ENCODE data around the gene GPX2. TPM values are rescaled to one million over a fixed set of nuclear protein-coding genes. Genes with fewer than 3 reads are reported as not detected.

The GPX2 gene
- total RNA-seq, 1 donor from 2014 or later = not detected

- intact Hi-C loops (cut with micrococcal nuclease) = no loop called here
- no peak overlapping the region for H3K27ac Mint-ChIP-seq
- CTCF ChIA-PET = no interaction called here
These were observed 2.7 kb downstream of the GPX2 start for GRCh38 chr14:64939817-64940190.

DNA sequence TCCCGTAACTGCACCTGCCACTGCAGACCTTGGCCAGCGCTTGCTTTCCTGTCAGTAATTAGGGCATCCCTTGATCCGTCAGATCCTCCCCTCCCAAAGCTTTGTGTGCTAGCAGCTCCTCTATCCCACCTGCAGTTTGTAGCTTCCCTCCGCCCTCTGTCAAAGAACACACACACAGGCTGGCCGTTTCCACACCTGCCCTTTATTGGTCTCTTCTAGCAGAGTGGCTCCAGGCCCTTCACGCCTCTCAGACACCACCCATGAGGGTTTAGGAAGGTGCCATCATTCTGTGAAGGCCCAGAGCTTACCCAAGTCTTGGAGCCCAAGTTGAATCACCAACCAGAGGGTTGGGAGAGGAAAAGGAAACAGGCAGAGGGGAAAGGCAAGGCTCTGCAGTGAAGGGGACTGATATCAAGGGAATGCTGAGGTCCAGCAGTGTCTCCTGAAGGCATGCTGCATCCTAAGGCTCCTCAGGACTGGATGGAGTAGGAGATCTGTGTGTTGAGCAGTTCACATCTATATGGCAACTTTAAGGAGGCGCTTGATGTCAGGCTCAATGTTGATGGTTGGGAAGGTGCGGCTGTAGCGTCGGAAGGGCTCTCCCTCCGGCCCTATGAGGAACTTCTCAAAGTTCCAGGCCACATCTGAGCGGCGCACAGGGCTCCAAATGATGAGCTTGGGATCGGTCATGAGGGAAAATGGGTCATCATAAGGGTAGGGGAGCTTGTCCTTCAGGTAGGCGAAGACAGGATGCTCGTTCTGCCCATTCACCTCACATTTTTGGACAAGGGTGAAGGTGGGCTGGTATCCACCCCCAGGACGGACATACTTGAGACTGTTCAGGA, 3.4 kb downstream of the GPX2 start:
- intact Hi-C loops (cut with micrococcal nuclease) = no loop called here
- CTCF ChIA-PET = no interaction called here
- ATAC-seq (ENCODE audit: low read depth) = no peak

More at GRCh38 chr14:64939817-64940190, 2.7 kb downstream of the GPX2 start:
- Mint-ChIP-seq H3K4me3 (no peak overlapping the region), H3K9me3 (no peaks in the 10 kb centered on the region), H3K36me3 (ENCODE audit: low read depth) (peaks cover 76% of the 10 kb centered on the region), H3K27me3 (no peaks in the 10 kb centered on the region), H3K4me1 (peaks cover 15% of the 10 kb centered on the region)
- ATAC-seq (ENCODE audit: low read depth) (no peak), DNase-seq (no peak)
- POLR2A ChIA-PET = interaction anchor here (0.7 kb wide), 1 partner anchor 1002 kb away, joined by 3 read pairs; no protein-coding TSS in a partner anchor
- TF ChIP-seq, protein P1, sequence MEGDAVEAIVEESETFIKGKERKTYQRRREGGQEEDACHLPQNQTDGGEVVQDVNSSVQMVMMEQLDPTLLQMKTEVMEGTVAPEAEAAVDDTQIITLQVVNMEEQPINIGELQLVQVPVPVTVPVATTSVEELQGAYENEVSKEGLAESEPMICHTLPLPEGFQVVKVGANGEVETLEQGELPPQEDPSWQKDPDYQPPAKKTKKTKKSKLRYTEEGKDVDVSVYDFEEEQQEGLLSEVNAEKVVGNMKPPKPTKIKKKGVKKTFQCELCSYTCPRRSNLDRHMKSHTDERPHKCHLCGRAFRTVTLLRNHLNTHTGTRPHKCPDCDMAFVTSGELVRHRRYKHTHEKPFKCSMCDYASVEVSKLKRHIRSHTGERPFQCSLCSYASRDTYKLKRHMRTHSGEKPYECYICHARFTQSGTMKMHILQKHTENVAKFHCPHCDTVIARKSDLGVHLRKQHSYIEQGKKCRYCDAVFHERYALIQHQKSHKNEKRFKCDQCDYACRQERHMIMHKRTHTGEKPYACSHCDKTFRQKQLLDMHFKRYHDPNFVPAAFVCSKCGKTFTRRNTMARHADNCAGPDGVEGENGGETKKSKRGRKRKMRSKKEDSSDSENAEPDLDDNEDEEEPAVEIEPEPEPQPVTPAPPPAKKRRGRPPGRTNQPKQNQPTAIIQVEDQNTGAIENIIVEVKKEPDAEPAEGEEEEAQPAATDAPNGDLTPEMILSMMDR (IDR thresholded peaks at IDR 0.05) = no peak

DNA sequence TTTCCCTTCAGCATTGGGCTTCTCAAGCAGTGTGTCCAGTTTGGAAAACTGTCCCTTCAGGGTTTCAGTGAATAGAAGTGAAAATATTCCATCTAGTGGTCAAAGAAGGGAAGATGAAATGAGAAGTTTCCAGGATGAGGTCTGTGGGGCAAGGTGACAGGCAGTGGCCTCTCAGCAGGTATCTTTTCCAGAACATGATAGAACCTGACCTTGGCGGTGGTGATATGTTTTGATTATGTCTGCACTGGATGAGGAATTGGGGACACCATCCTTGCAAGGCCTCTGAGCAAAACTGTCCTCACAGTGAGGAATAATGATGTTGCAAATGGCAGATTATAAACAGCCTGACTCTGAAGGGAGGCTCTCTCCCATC, 4.7 kb downstream of the GPX2 start:
- ChIA-PET POLR2A (no interaction called here), CTCF (interaction anchor here (1.1 kb wide), 1 partner anchor 9 kb away, joined by 3 read pairs; no protein-coding TSS in a partner anchor)
- intact Hi-C loops (cut with micrococcal nuclease) = no loop called here
- Mint-ChIP-seq H3K27ac (no peak overlapping the region), H3K4me1 (no peaks in the 10 kb centered on the region), H3K4me3 (no peak overlapping the region), H3K36me3 (ENCODE audit: low read depth) (peaks cover 84% of the 10 kb centered on the region), H3K27me3 (no peaks in the 10 kb centered on the region), H3K9me3 (no peaks in the 10 kb centered on the region)
- TF ChIP-seq, protein P1 (IDR thresholded peaks at IDR 0.05) = no peak
- no peak for ATAC-seq (ENCODE audit: low read depth)
- DNase-seq = no peak

More for the DNA sequence above, 3.4 kb downstream of the GPX2 start:
- Mint-ChIP-seq H3K4me3 (no peak overlapping the region), H3K27me3 (no peaks in the 10 kb centered on the region), H3K9me3 (no peaks in the 10 kb centered on the region), H3K4me1 (peaks cover 11% of the 10 kb centered on the region), H3K36me3 (ENCODE audit: low read depth) (peaks cover 76% of the 10 kb centered on the region), H3K27ac (peak overlapping the region; percentile 37)
- TF ChIP-seq, protein P1 (IDR thresholded peaks at IDR 0.05) = no peak
- POLR2A ChIA-PET = no interaction called here
- DNase-seq = no peak

DNA sequence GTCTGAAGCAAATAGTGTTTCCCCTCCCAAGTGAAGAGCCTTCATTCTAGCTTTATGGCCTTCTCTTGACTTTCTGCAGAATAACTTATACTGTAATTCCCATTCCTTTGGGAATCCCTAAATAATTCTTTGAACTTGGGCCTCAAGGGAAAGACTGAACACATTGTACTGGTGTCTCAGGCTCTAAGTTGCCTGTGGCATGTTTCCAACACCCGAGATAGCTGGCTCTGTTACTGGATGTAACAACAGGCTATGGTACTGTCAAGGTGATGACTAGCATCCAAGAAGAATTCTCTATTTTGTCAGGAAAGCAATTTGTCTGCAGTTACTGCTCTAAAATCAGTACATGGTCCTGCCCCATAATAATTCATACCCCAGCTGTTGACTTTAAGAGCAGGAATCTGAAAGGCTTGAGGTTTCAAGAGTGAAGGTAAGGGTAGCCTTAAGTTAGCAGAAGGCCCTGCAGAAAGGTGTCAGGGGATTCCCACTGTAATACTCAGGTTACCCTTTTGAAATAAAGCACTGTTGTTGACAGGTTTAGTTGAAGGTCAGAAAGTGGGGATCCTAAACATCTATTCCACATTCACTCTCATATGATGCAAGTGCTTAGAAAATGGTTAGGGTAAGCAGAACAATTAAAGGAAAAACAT, 5.2 kb downstream of the GPX2 start:
- Mint-ChIP-seq H3K9me3 (no peaks in the 10 kb centered on the region), H3K27me3 (no peaks in the 10 kb centered on the region), H3K4me3 (no peak overlapping the region), H3K4me1 (no peaks in the 10 kb centered on the region), H3K27ac (peak overlapping the region; percentile 3), H3K36me3 (ENCODE audit: low read depth) (peaks cover 89% of the 10 kb centered on the region)
- intact Hi-C loops (cut with micrococcal nuclease) = no loop called here
- no peak for DNase-seq
- TF ChIP-seq, protein P1 (IDR thresholded peaks at IDR 0.05) = no peak
- CTCF ChIA-PET = interaction anchor here (1.1 kb wide), 1 partner anchor 10 kb away, joined by 3 read pairs; no protein-coding TSS in a partner anchor
- no peak for ATAC-seq (ENCODE audit: low read depth)
- POLR2A ChIA-PET = no interaction called here

- H3K9me3 Mint-ChIP-seq = no peaks in the 10 kb centered on the region
- ATAC-seq (ENCODE audit: low read depth) (no peak), DNase-seq (no peak)
- intact Hi-C loops (cut with micrococcal nuclease) = no loop called here
- POLR2A ChIA-PET = no interaction called here
- peaks cover 92% of the 10 kb centered on the region for H3K36me3 Mint-ChIP-seq (ENCODE audit: low read depth)
- H3K27me3 Mint-ChIP-seq = no peaks in the 10 kb centered on the region
- H3K27ac Mint-ChIP-seq = no peak overlapping the region
- CTCF ChIA-PET = no interaction called here
- no peaks in the 10 kb centered on the region for H3K4me1 Mint-ChIP-seq
- TF ChIP-seq, protein P1 (IDR thresholded peaks at IDR 0.05) = no peak
- no peak overlapping the region for H3K4me3 Mint-ChIP-seq
These were observed 7.0 kb downstream of the GPX2 start for GRCh38 chr14:64935508-64935907.

All from activated B cell treated with CpG ODN at 0.5 μM for 24 hours (primary cell).